ENCODE data around the gene ZBP1.

- no peak for TF ChIP-seq EZH2 (IDR thresholded peaks at IDR 0.05)
- no peak for TF ChIP-seq POLR2AphosphoS5 (IDR thresholded peaks at IDR 0.05; ENCODE audit: borderline replicate concordance, low read depth, low read length)
- no peak for TF ChIP-seq FOXP2 (optimal IDR thresholded peaks at IDR 0.05; ENCODE audit: control extremely low read depth, extremely low read length, insufficient read depth)
Observed at GRCh38 chr20:57650266-57650665, 30.0 kb upstream of the ZBP1 start.

Measured in SK-N-MC (cell line).